Hepatocyte (in vitro differentiated cells): ENCODE measurements around the gene PTH1R. TPM values are rescaled to one million over a fixed set of nuclear protein-coding genes. Genes with fewer than 3 reads are reported as not detected.

Experiments used
- DNase-seq: peaks from one replicate; pipeline ENCODE4 v3.0.0-alpha.2; 2016; ENCODE audit warnings: low spot score
- H2AFZ ChIP-seq: fragments of 200-600 bp; sonication (generic); 2 replicates; pipeline ENCODE4 v1.6.0; 2016; ENCODE audit warnings: antibody characterized with exemption, mild to moderate bottlenecking
- H3K27ac ChIP-seq: fragments of 200-600 bp; sonication (generic); 2 replicates; pipeline ENCODE4 v1.5.1; 2016; ENCODE audit warnings: mild to moderate bottlenecking
- H3K27me3 ChIP-seq: fragments of 200-600 bp; sonication (generic); 2 replicates; pipeline ENCODE4 v1.6.1; 2016
- H3K36me3 ChIP-seq: fragments of 200-600 bp; sonication (generic); replicated peaks from 2 replicates; pipeline ENCODE4 v1.5.1; 2016; ENCODE audit warnings: low read depth; ENCODE audit not compliant: insufficient read depth
- H3K4me1 ChIP-seq: fragments of 200-600 bp; sonication (generic); 2 replicates; pipeline ENCODE4 v1.5.1; 2016; ENCODE audit warnings: mild to moderate bottlenecking, moderate library complexity; ENCODE audit not compliant: insufficient read depth
- H3K4me2 ChIP-seq: fragments of 200-600 bp; sonication (generic); 2 replicates; pipeline ENCODE4 v1.6.0; 2016
- H3K4me3 ChIP-seq: fragments of 200-600 bp; sonication (generic); 2 replicates; pipeline ENCODE4 v1.5.1; 2016; ENCODE audit warnings: mild to moderate bottlenecking
- H3K79me2 ChIP-seq: fragments of 200-600 bp; sonication (generic); 2 replicates; pipeline ENCODE4 v1.6.0; 2017; ENCODE audit warnings: mild to moderate bottlenecking
- H3K9me2 ChIP-seq: fragments of 200-600 bp; sonication (generic); replicated peaks from 2 replicates; pipeline ENCODE4 v1.6.0; 2017; ENCODE audit warnings: mild to moderate bottlenecking; ENCODE audit not compliant: insufficient read depth
- H3K9me3 ChIP-seq: fragments of 200-600 bp; sonication (generic); 2 replicates; pipeline ENCODE4 v1.5.1; 2016; ENCODE audit warnings: low read depth, mild to moderate bottlenecking
- H4K20me1 ChIP-seq: fragments of 200-600 bp; sonication (generic); 2 replicates; pipeline ENCODE4 v1.6.0; 2016; ENCODE audit warnings: mild to moderate bottlenecking; ENCODE audit not compliant: insufficient read depth, poor library complexity, severe bottlenecking
- CTCF ChIP-seq: fragments of 200-600 bp; sonication (generic); IDR thresholded peaks from 2 replicates; pipeline ENCODE4 v1.5.1; 2016; ENCODE audit warnings: antibody characterized with exemption, mild to moderate bottlenecking; ENCODE audit not compliant: poor library complexity
- EZH2 ChIP-seq: fragments of 200-600 bp; sonication (generic); IDR thresholded peaks from 2 replicates; pipeline ENCODE4 v1.6.1; 2016; ENCODE audit warnings: antibody characterized with exemption, mild to moderate bottlenecking, borderline replicate concordance
- EZH2phosphoT487 ChIP-seq: fragments of 200-600 bp; sonication (generic); IDR thresholded peaks from one replicate; pipeline ENCODE4 v1.6.1; 2018; ENCODE audit warnings: antibody characterized with exemption, mild to moderate bottlenecking, low read depth, moderate library complexity; ENCODE audit not compliant: unreplicated experiment, severe bottlenecking
- WGBS: methylation state at CpG from one replicate; pipeline ENCODE4 v1.1.6; 2016; ENCODE audit warnings: low lambda C conversion rate; ENCODE audit errors: missing lambda C conversion rate; 5-methylcytosine and 5-hydroxymethylcytosine counted together
- polyA plus RNA-seq: library from polyadenylated mRNA; unstranded; fragments of >200 nt; fragmentation: Nextera tagmentation; extraction: Ambion mirVana; gene quantifications from 2 replicates; pipeline ENCODE4 v1.2.1, GENCODE V29; 2016
- total RNA-seq: library from RNA; depleted of rRNA; stranded (reverse); fragments of >200 nt; gene quantifications from 2 replicates; pipeline ENCODE4 v1.2.3, GENCODE V29; 2014

Gene PTH1R
- total and polyA plus RNA-seq, 2 experiments from 2014 or later, result 14.5 to 31.0 TPM

DNA sequence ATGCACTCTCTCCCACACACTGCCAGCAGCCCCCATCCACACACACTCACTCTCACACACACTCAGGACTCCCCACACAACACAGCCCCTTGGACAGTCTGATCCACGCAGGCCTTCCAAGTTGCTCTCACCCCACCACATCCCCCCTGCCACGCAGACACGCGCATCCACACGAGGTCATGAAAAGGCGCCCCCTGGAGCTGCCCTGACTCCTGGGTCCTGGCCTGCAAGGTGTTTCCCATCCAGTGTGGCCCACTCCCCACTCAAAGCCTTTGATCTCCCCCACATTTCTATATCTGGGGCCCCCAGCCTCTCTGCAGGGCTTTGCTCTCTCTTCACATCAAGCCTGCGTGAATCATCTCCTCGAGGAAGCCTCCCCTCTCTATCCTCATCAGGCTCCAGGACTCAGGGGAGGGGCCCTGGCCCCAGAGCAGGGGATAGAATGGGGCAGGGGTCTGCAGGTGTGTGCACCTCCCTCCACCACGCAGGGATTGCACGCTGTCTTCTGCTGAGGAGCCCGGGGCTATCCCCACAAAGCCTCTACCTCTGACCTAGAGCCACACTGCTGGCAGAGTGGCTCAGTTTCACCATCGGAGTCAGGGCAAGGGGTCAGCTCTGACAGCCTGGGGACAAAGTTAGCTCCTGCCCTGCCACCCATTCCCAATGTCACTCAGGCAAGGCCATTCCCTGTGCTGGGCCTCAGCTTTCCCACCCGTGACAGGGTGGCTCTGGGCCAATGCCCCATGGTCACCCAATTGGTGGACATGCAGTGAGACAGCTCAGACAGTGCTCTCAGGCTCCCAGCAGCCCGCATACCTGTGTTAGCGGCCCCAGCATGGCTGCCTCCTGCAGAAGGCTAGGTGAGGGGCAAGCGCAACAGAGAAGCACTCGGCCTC lies 20.7 kb upstream of the PTH1R start:
- no peak for DNase-seq
- H3K27ac ChIP-seq, result no peak overlapping the region
- H3K27me3 ChIP-seq, result no peaks in the 10 kb centered on the region
- H3K4me1 ChIP-seq, result no peaks in the 10 kb centered on the region
- no peaks in the 10 kb centered on the region for H3K9me3 ChIP-seq
- H3K9me2 ChIP-seq, result no peaks in the 10 kb centered on the region
- no peak overlapping the region for H2AFZ ChIP-seq
- TF ChIP-seq EZH2 (no peak), CTCF (no peak), EZH2phosphoT487 (no peak)
- H3K4me3 ChIP-seq, result no peak overlapping the region
- no peak overlapping the region for H3K4me2 ChIP-seq
- H3K79me2 ChIP-seq, result no peaks in the 10 kb centered on the region
- WGBS, result 92% methylated on average over 16 of the region's 17 CpGs
- H4K20me1 ChIP-seq, result no peaks in the 10 kb centered on the region
- H3K36me3 ChIP-seq, result no peaks in the 10 kb centered on the region

GRCh38 chr3:46857485-46858341 lies 19.8 kb upstream of the PTH1R start:
- Histone ChIP-seq H3K27me3 (no peaks in the 10 kb centered on the region), H3K9me3 (no peaks in the 10 kb centered on the region), H3K27ac (no peak overlapping the region), H3K4me2 (no peak overlapping the region), H3K4me3 (no peak overlapping the region), H3K9me2 (no peaks in the 10 kb centered on the region), H4K20me1 (no peaks in the 10 kb centered on the region), H3K79me2 (no peaks in the 10 kb centered on the region), H3K36me3 (no peaks in the 10 kb centered on the region), H2AFZ (no peak overlapping the region), H3K4me1 (no peaks in the 10 kb centered on the region)
- no peak for TF ChIP-seq CTCF
- TF ChIP-seq EZH2phosphoT487, result no peak
- TF ChIP-seq EZH2, result no peak
- no peak for DNase-seq
- 84% methylated on average over 8 of the region's 10 CpGs for WGBS

- no peak overlapping the region for H3K4me2 ChIP-seq
- no peaks in the 10 kb centered on the region for H3K36me3 ChIP-seq
- H3K27ac ChIP-seq, result no peak overlapping the region
- no peak overlapping the region for H2AFZ ChIP-seq
- 94% methylated on average over 6 of the region's 6 CpGs for WGBS
- no peak for DNase-seq
- no peaks in the 10 kb centered on the region for H4K20me1 ChIP-seq
- no peaks in the 10 kb centered on the region for H3K4me1 ChIP-seq
- no peaks in the 10 kb centered on the region for H3K79me2 ChIP-seq
- no peaks in the 10 kb centered on the region for H3K27me3 ChIP-seq
- no peak overlapping the region for H3K4me3 ChIP-seq
- TF ChIP-seq CTCF (no peak), EZH2phosphoT487 (no peak), EZH2 (no peak)
- H3K9me3 ChIP-seq, result no peaks in the 10 kb centered on the region
- no peaks in the 10 kb centered on the region for H3K9me2 ChIP-seq
Measured at GRCh38 chr3:46858456-46858855, 19.1 kb upstream of the PTH1R start.
